Neuronal stem cell (in vitro differentiated cells): Measurements from ENCODE around the gene ICAM1.

Source experiments
- DNase-seq: peaks from one replicate; pipeline ENCODE4 v3.0.0-alpha.2; 2013; ENCODE audit warnings: low spot score
- H2AFZ ChIP-seq: one replicate; pipeline ENCODE4 v1.6.1; 2013; ENCODE audit warnings: mild to moderate bottlenecking, low read length, inconsistent platforms
- H2AK5ac ChIP-seq: 2 replicates; pipeline ENCODE4 v1.6.1; 2013; ENCODE audit warnings: low read depth, mild to moderate bottlenecking, inconsistent platforms, low read length, moderate library complexity, mixed read lengths
- H2BK120ac ChIP-seq: 2 replicates; pipeline ENCODE4 v1.6.1; 2013; ENCODE audit warnings: low read depth, mild to moderate bottlenecking, inconsistent platforms, low read length, moderate library complexity, mixed read lengths
- H2BK12ac ChIP-seq: one replicate; pipeline ENCODE4 v1.6.1; 2013; ENCODE audit warnings: low read length, inconsistent platforms
- H2BK15ac ChIP-seq: 2 replicates; pipeline ENCODE4 v1.6.1; 2013; ENCODE audit warnings: mild to moderate bottlenecking, low read length, inconsistent platforms, mixed read lengths
- H2BK5ac ChIP-seq: one replicate; pipeline ENCODE4 v1.6.1; 2013; ENCODE audit warnings: inconsistent platforms, mild to moderate bottlenecking, low read length, moderate library complexity
- H3K14ac ChIP-seq: one replicate; pipeline ENCODE4 v1.6.1; 2013; ENCODE audit warnings: low read length, inconsistent platforms
- H3K18ac ChIP-seq: 2 replicates; pipeline ENCODE4 v1.6.1; 2013; ENCODE audit warnings: low read length, inconsistent platforms
- H3K23ac ChIP-seq: 2 replicates; pipeline ENCODE4 v1.6.1; 2013; ENCODE audit warnings: low read depth, mild to moderate bottlenecking, mixed read lengths, low read length, inconsistent platforms; ENCODE audit not compliant: poor library complexity
- H3K27ac ChIP-seq: replicated peaks from 3 replicates; pipeline ENCODE4 v1.5.1; 2013; ENCODE audit warnings: low read length, inconsistent platforms
- H3K27me3 ChIP-seq, 3 experiments: 2 replicates each; pipeline ENCODE4 v1.6.1; 2013; ENCODE audit warnings: low read length in 3 of 3, mild to moderate bottlenecking in 2 of 3, inconsistent platforms in 1 of 3, low read depth in 1 of 3, mixed read lengths in 1 of 3, moderate library complexity in 1 of 3; ENCODE audit not compliant: control insufficient read depth in 3 of 3, insufficient read depth in 3 of 3
- H3K36me3 ChIP-seq, 2 donors: replicated peaks in 1 of 2; 2 replicates each; pipeline ENCODE4 v1.6.1; 2013; ENCODE audit warnings: low read length in 2 of 2; ENCODE audit not compliant: control insufficient read depth in 2 of 2, insufficient read depth in 2 of 2
- H3K4ac ChIP-seq: 2 replicates; pipeline ENCODE4 v1.6.1; 2013; ENCODE audit warnings: inconsistent platforms, mild to moderate bottlenecking, low read length, moderate library complexity
- H3K4me1 ChIP-seq, 2 donors: 1 replicate in 1 of 2; 2 replicates in 1 of 2; pipeline ENCODE4 v1.6.1; 2013; ENCODE audit warnings: low read length in 2 of 2, low read depth in 1 of 2; ENCODE audit not compliant: control insufficient read depth in 2 of 2, insufficient read depth in 1 of 2
- H3K4me2 ChIP-seq: one replicate; pipeline ENCODE4 v1.6.1; 2013; ENCODE audit warnings: mild to moderate bottlenecking, low read length, inconsistent platforms; ENCODE audit not compliant: insufficient read depth, poor library complexity, severe bottlenecking
- H3K4me3 ChIP-seq, 2 donors: 2 replicates each; pipeline ENCODE4 v1.5.1; 2013; ENCODE audit warnings: low read length in 2 of 2, mild to moderate bottlenecking in 2 of 2, inconsistent platforms in 1 of 2, moderate library complexity in 1 of 2
- H3K79me1 ChIP-seq: one replicate; pipeline ENCODE4 v1.6.1; 2013; ENCODE audit warnings: low read depth, mild to moderate bottlenecking, inconsistent platforms, low read length, moderate library complexity
- H3K9ac ChIP-seq: one replicate; pipeline ENCODE4 v1.6.1; 2013; ENCODE audit warnings: mild to moderate bottlenecking, low read depth, low read length, inconsistent platforms; ENCODE audit not compliant: poor library complexity
- H3K9me3 ChIP-seq, 2 donors: replicated peaks in 1 of 2; 2 replicates each; pipeline versions ENCODE3 to v1.6.1; 2013; ENCODE audit warnings: low read length in 2 of 2, mild to moderate bottlenecking in 2 of 2, inconsistent platforms in 1 of 2, low read depth in 1 of 2, mixed read lengths in 1 of 2, moderate library complexity in 1 of 2; ENCODE audit not compliant: control insufficient read depth in 2 of 2, insufficient read depth in 1 of 2
- H4K8ac ChIP-seq: one replicate; pipeline ENCODE4 v1.6.1; 2013; ENCODE audit warnings: low read depth, mild to moderate bottlenecking, inconsistent platforms, low read length, moderate library complexity
- H4K91ac ChIP-seq: one replicate; pipeline ENCODE4 v1.6.1; 2013; ENCODE audit warnings: low read length, low read depth, mild to moderate bottlenecking, inconsistent platforms; ENCODE audit not compliant: poor library complexity
- WGBS, 2 donors: extraction: QIAGEN DNeasy Blood & Tissue Kit; methylation state at CpG; one replicate each; pipeline ENCODE4 v1.1.7; 2013; ENCODE audit warnings: missing lambda C conversion rate in 2 of 2, mixed read lengths in 1 of 2; ENCODE audit not compliant: insufficient read length in 2 of 2, insufficient replicate concordance in 1 of 2; ENCODE audit errors: extremely low coverage in 2 of 2; 5-methylcytosine and 5-hydroxymethylcytosine counted together

ICAM1 gene

DNA sequence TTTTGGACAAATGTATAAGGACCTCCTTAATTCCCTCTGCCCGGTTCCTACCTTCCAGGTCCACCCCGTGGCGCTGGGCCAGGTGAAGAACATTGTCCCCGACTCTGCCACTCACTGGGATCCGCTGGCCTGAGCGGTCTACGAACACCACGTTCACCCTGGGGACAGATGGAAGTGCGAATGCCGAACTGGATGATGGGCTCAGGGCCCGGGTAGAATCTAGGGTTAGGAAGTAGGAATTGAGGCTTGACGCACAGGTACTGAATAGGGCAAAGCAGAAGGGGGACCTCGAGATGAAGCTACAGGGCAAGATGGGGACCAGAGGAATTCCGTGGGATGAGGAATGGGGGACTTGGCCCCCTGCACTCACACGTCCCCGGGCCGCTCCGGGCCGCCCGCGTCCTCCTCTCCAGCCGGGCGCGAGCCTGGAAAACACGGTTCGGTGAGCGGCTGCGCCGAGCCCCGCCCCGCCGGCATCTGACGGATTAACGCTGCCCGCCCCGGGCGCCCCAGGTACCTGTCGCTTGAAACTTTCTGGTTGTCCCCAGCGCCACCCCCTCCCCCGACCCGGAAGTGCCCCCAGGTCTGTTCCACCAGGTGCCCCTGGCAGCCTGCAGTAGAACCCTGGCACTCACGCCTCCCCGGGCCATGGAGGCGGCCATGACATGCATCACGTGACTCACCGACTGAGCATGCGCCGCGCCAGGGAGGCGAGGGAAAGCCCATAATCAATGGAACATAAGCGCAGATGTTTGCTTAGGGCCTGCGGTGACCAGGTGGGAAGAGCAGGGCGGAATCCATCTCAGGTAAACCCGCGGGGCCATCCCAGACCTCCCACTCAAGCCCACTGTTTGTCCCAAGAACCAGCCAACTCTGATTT is 44.7 kb downstream of the ICAM1 start, which contains the start of gene FDX2:
Gene FDX2 (minus strand): TSS at position 681 of the 880 bp plus-strand sequence. CDS start 19 bp downstream, at position 662.
- H3K4ac ChIP-seq: no peak within 1 kb of the TSS
- H4K91ac ChIP-seq: no peak within 1 kb of the TSS
- peak within 1 kb of the TSS; percentile 98 for H2AFZ ChIP-seq
- H3K4me2 ChIP-seq: peak within 1 kb of the TSS; percentile 77
- H3K4me3 ChIP-seq: peak within 1 kb of the TSS; percentile 71 to 81
- peak within 1 kb of the TSS; percentile 5 for H3K23ac ChIP-seq
- no peak within 1 kb of the TSS for H2BK5ac ChIP-seq
- H3K27ac ChIP-seq: no peak within 1 kb of the TSS
- no peaks in the 10 kb centered on the region for H3K27me3 ChIP-seq
- WGBS, 2 donors: no CpG with 5 or more reads among the region's 55 CpGs
- H3K9ac ChIP-seq: peak within 1 kb of the TSS; percentile 65
- H3K79me1 ChIP-seq: peaks cover 6% of the 10 kb centered on the region
- peak within 1 kb of the TSS; percentile 17 for H2AK5ac ChIP-seq
- no peak within 1 kb of the TSS for H2BK120ac ChIP-seq
- H2BK15ac ChIP-seq: no peak within 1 kb of the TSS
- no peak within 1 kb of the TSS for H2BK12ac ChIP-seq
- no peak within 1 kb of the TSS for H4K8ac ChIP-seq
- H3K14ac ChIP-seq: no peak within 1 kb of the TSS
- peaks cover 23 to 54% of the 10 kb centered on the region in 2 donors for H3K36me3 ChIP-seq
- no peaks in the 10 kb centered on the region for H3K9me3 ChIP-seq
- peak within 1 kb of the TSS; percentile 55 for H3K18ac ChIP-seq
- peak; percentile 86 for DNase-seq
- peaks cover 0 to 2% of the 10 kb centered on the region in 2 donors for H3K4me1 ChIP-seq

DNA sequence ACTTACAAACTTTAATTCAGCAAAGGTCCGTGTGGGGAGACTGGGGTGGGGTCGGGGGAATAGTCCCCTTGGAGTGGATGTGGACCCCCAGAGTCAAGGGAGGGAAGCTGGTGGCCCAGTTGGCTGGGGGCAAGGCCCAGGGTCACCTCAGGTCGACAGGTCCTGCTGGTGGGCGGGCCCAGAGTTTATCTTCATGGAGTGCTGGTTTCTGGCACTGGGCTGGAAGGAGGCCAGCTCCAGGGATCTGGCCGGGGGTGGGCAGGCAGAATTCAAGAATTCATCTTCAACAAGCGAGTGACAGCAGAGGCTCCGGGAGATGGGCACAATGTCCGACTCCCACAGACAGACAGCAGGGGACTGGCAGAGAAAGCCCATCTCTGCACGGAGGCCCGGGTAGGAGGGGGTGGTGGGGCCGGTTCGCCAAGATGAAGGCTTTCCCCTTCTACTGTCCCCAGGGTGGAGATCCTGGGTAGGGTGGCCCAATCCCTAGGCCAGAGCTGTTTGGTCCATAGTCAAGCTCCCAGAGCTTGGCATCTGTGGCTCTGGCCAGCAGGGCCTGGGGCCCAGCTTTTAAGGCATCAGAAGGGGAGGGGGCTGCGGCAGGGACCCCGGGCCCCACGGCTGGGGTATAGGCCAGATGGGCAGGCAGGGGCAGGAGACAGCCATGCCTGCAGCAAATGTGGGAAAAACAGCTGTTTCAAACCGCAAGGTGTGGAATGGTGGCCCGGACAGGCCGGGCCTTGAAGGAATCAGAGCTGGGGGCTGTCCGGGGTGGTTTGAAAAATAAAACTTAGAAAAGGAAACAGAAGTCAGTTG is 45.5 kb downstream of the ICAM1 start:
- H3K9ac ChIP-seq: no peak overlapping the region
- no peak overlapping the region for H3K23ac ChIP-seq
- peaks cover 0 to 2% of the 10 kb centered on the region in 2 donors for H3K4me1 ChIP-seq
- peaks cover 24 to 56% of the 10 kb centered on the region in 2 donors for H3K36me3 ChIP-seq
- H2BK12ac ChIP-seq: no peak overlapping the region
- H3K4me3 ChIP-seq: peak overlapping the region in 1 of 2 donors; percentile 71
- H3K18ac ChIP-seq: no peak overlapping the region
- H3K4ac ChIP-seq: no peak overlapping the region
- no peak overlapping the region for H4K91ac ChIP-seq
- no peaks in the 10 kb centered on the region for H3K9me3 ChIP-seq
- H3K14ac ChIP-seq: no peak overlapping the region
- H2BK120ac ChIP-seq: no peak overlapping the region
- no CpG with 5 or more reads among the region's 19 CpGs for WGBS, 2 donors
- no peak overlapping the region for H4K8ac ChIP-seq
- peak overlapping the region; percentile 98 for H2AFZ ChIP-seq
- no peak overlapping the region for H3K27ac ChIP-seq
- H3K79me1 ChIP-seq: peaks cover 6% of the 10 kb centered on the region
- no peak overlapping the region for H2BK5ac ChIP-seq
- no peak for DNase-seq
- no peak overlapping the region for H3K4me2 ChIP-seq
- no peak overlapping the region for H2BK15ac ChIP-seq
- H2AK5ac ChIP-seq: peak overlapping the region; percentile 17
- no peaks in the 10 kb centered on the region for H3K27me3 ChIP-seq

DNA sequence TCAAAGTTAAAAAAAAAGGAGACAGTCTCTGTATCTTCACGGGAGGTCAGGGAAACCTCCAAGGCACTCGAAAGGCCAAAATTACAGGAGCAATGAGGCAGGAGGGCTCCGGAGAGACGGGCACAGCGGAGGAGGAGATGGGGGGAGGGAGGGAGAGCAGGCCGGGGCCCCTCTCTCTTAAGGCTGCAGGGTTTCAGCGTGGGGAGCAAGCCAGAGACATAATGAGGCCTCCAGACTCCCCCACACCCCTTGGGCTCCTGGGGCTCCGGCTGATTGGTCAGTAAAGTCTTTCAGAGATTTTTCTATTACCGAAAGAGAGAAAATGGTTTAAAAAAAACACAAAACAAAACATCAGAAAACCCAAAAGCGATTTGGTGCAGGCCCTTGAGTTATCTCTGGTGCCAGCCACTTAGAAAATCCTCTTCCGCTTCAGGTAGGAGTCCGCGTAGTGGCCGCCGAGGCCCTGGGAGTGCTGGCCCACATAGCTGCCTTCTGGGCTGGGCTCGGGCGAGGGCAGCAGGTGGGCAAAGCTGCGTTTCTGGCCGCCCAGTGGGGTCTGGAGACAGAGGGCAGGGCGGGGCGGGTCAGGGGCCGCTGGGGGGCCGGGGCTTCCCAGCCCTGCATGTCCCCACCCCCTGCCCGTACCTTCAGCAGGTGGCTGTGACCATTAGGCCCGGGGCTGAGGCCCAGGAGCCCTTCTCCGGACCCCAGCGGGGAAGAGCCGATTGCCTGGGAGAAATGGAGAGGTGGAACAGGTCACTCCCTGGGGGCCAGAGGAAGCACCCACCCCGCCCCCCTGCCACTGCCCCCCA is 46.3 kb downstream of the ICAM1 start:
- no CpG with 5 or more reads among the region's 29 CpGs for WGBS, 2 donors
- Histone ChIP-seq H3K18ac (no peak overlapping the region), H2AFZ (no peak overlapping the region), H3K9me3 (no peaks in the 10 kb centered on the region), H2BK15ac (no peak overlapping the region), H3K4me3 (no peak overlapping the region), H3K36me3 (peaks cover 32 to 64% of the 10 kb centered on the region in 2 donors), H3K4me2 (no peak overlapping the region), H3K4ac (no peak overlapping the region), H3K23ac (no peak overlapping the region), H3K27ac (no peak overlapping the region), H4K8ac (no peak overlapping the region), H2BK5ac (no peak overlapping the region), H3K79me1 (peaks cover 6% of the 10 kb centered on the region), H3K27me3 (no peaks in the 10 kb centered on the region), H2BK120ac (no peak overlapping the region), H2BK12ac (no peak overlapping the region), H2AK5ac (no peak overlapping the region), H3K9ac (no peak overlapping the region), H3K14ac (no peak overlapping the region), H4K91ac (no peak overlapping the region), H3K4me1 (peaks cover 0 to 2% of the 10 kb centered on the region in 2 donors)
- DNase-seq: no peak
